GM10248 (cell line): Measurements from ENCODE around the gene ASL.
"Not testable (repeated sequence)": the region's sequence is repeated elsewhere in the genome, so short reads cannot be mapped to it uniquely, and the experiment has no call there.

Experiments used
- CTCF ChIA-PET: fragments of 300-600 bp; sonication (Branson Sonifier 250); formaldehyde crosslinking; extraction: SDS; loops from one replicate; lab custom pipeline; 2021; ENCODE audit warnings: antibody characterized with exemption; lab: Yijun Ruan, JAX
- POLR2A ChIA-PET: fragments of 350-650 bp; sonication (Branson Sonifier 250); formaldehyde crosslinking; extraction: SDS; loops from one replicate; lab custom pipeline; 2020; ENCODE audit warnings: antibody characterized with exemption; lab: Yijun Ruan, JAX
- DNase-seq: peaks from one replicate; pipeline ENCODE4 v3.0.0; 2012; ENCODE audit errors: extremely low spot score
- CTCF ChIP-seq: IDR thresholded peaks from 2 replicates; pipeline ENCODE4 v1.5.1; 2012; ENCODE audit warnings: mild to moderate bottlenecking, low read depth; ENCODE audit errors: extremely low read depth, missing control alignments, control extremely low read depth

Gene ASL

GRCh38 chr7:66054063-66054462 is 21.6 kb upstream of the ASL start:
- ChIA-PET CTCF (interaction anchor here (1.1 to 2.6 kb wide), 5 partner anchors 12 to 23 kb away, joined by 3 to 8 read pairs (median 6); no protein-coding TSS in a partner anchor), POLR2A (no interaction called here)
- TF ChIP-seq CTCF, result no peak
- no peak for DNase-seq

GRCh38 chr7:66055321-66055956 is 20.2 kb upstream of the ASL start:
- peak; percentile 46 for DNase-seq
- no peak for TF ChIP-seq CTCF
- ChIA-PET POLR2A (interaction anchor here (0.7 kb wide), 1 partner anchor 20 kb away, joined by 3 read pairs; the partner anchor contains the start of gene ASL), CTCF (no interaction called here)

GRCh38 chr7:66060796-66061195 is 14.8 kb upstream of the ASL start:
- no peak for TF ChIP-seq CTCF
- no peak for DNase-seq
- ChIA-PET POLR2A (no interaction called here), CTCF (interaction anchor here (1.0 kb wide), 1 partner anchor 21 kb away, joined by 3 read pairs; no protein-coding TSS in a partner anchor)

- POLR2A ChIA-PET, result interaction anchor here (0.6 kb wide), 1 partner anchor 19 kb away, joined by 3 read pairs; no protein-coding TSS in a partner anchor
- CTCF ChIA-PET, result interaction anchor here (1.4 to 2.4 kb wide), 2 partner anchors 16 to 39 kb away, joined by 4 to 6 read pairs; no protein-coding TSS in a partner anchor
- DNase-seq, result no peak
- TF ChIP-seq CTCF, result no peak
Observed at GRCh38 chr7:66069732-66070131, 5.9 kb upstream of the ASL start.

- CTCF ChIA-PET, result interaction anchor here (1.4 to 2.4 kb wide), 2 partner anchors 17 to 39 kb away, joined by 4 to 6 read pairs; no protein-coding TSS in a partner anchor
Observed at GRCh38 chr7:66070222-66070621, 5.4 kb upstream of the ASL start.

DNA sequence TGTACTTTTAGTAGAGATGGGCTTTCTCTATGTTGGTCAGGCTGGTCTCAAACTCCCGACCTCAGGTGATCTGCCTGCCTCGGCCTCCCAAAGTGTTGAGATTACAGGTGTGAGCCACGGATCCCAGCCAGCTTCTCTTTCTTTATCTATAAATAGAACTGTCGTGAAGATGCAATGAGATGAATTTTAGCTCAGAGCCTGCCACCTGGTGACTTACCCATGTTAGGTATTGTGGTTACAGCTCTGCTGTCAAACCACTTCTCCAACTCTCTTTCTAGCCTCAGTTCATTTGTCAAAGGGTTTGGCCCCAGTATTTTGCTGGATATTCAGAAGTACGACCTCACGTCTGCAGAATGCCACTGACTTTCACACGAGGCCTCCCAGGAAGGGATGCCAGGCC is 3.4 kb upstream of the ASL start:
- CTCF ChIA-PET, result interaction anchor here (1.3 to 2.4 kb wide), 3 partner anchors 11 to 41 kb away, joined by 4 to 8 read pairs (median 6); no protein-coding TSS in a partner anchor
- POLR2A ChIA-PET, DNase-seq: not testable (repeated sequence)

More at GRCh38 chr7:66070222-66070621, 5.4 kb upstream of the ASL start:
- no peak for TF ChIP-seq CTCF
- POLR2A ChIA-PET, result interaction anchor here (0.6 kb wide), 1 partner anchor 19 kb away, joined by 3 read pairs; no protein-coding TSS in a partner anchor
- no peak for DNase-seq
